HG03378 (cell line): Measurements from ENCODE around the gene USH2A.

ENCODE experiments used
- ATAC-seq: cut with Tn5 transposase; IDR thresholded peaks from one replicate; pipeline ENCODE4 v1.9.1; 2021; ENCODE audit warnings: mild to moderate bottlenecking, moderate library complexity; ENCODE audit not compliant: unreplicated experiment

USH2A gene

GRCh38 chr1:216210081-216210480 is 213.2 kb downstream of the USH2A start:
- no peak for ATAC-seq

GRCh38 chr1:216209125-216209524 is 214.1 kb downstream of the USH2A start:
- ATAC-seq: no peak

GRCh38 chr1:216207154-216207553 is 216.1 kb downstream of the USH2A start:
- ATAC-seq: no peak

- ATAC-seq: no peak
Measured at GRCh38 chr1:216205176-216205575, 218.1 kb downstream of the USH2A start.

- no peak for ATAC-seq
Measured at GRCh38 chr1:216201946-216202345, 221.3 kb downstream of the USH2A start.

GRCh38 chr1:216200941-216201340 is 222.3 kb downstream of the USH2A start:
- ATAC-seq: no peak

GRCh38 chr1:216194721-216195120 is 228.5 kb downstream of the USH2A start:
- no peak for ATAC-seq

GRCh38 chr1:216193839-216194443 is 229.3 kb downstream of the USH2A start:
- no peak for ATAC-seq

GRCh38 chr1:216190438-216190837 is 232.8 kb downstream of the USH2A start:
- no peak for ATAC-seq

- ATAC-seq: no peak
Measured at GRCh38 chr1:216186816-216187215, 236.4 kb downstream of the USH2A start.

- ATAC-seq: no peak
Measured at GRCh38 chr1:216186141-216186540, 237.1 kb downstream of the USH2A start.

- ATAC-seq: no peak
Measured at GRCh38 chr1:216184126-216184680, 239.0 kb downstream of the USH2A start.

- no peak for ATAC-seq
Measured at GRCh38 chr1:216183454-216183853, 239.8 kb downstream of the USH2A start.

- ATAC-seq: no peak
Measured at GRCh38 chr1:216183007-216183406, 240.2 kb downstream of the USH2A start.

- ATAC-seq: no peak
Measured at GRCh38 chr1:216181590-216181989, 241.7 kb downstream of the USH2A start.

GRCh38 chr1:216178281-216178680 is 245.0 kb downstream of the USH2A start:
- no peak for ATAC-seq

GRCh38 chr1:216176970-216177369 is 246.3 kb downstream of the USH2A start:
- ATAC-seq: no peak

GRCh38 chr1:216175714-216176113 is 247.5 kb downstream of the USH2A start:
- no peak for ATAC-seq

GRCh38 chr1:216173376-216173995 is 249.8 kb downstream of the USH2A start:
- ATAC-seq: no peak

- ATAC-seq: no peak
Measured at GRCh38 chr1:216169351-216169750, 253.9 kb downstream of the USH2A start.

GRCh38 chr1:216168546-216168945 is 254.7 kb downstream of the USH2A start:
- ATAC-seq: no peak

GRCh38 chr1:216154063-216154462 is 269.2 kb downstream of the USH2A start:
- ATAC-seq: no peak

- no peak for ATAC-seq
Measured at GRCh38 chr1:216153130-216153529, 270.1 kb downstream of the USH2A start.
